HG03439 (cell line): ENCODE measurements around the gene SIRT2.
A peak's percentile ranks its signal among the peaks of the same experiment; 100 is the strongest.
"Not testable (repeated sequence)": the region's sequence is repeated elsewhere in the genome, so short reads cannot be mapped to it uniquely, and the experiment has no call there.

Experiments
- ATAC-seq: cut with Tn5 transposase; IDR thresholded peaks from one replicate; pipeline ENCODE4 v1.9.1; 2021; ENCODE audit warnings: mild to moderate bottlenecking, moderate library complexity; ENCODE audit not compliant: unreplicated experiment

SIRT2 gene

DNA sequence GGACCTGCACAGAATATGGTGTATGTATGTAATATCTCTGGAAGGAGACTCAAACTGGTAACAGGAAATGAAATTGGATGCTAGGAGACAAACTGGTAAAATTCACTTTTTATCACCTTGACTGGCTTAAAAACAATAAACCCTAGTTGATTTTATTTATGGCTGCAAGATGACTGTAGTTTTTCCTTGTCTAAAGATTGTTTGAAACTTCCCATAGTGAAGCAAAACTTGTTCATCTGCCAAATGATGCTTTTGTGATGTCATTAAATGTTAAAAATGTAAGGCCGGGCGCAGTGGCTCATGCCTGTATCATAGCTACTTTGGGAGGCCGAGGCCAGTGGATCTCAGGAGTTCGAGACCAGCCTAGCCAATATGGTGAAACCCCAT is 65.3 kb downstream of the SIRT2 start:
- no peak for ATAC-seq

DNA sequence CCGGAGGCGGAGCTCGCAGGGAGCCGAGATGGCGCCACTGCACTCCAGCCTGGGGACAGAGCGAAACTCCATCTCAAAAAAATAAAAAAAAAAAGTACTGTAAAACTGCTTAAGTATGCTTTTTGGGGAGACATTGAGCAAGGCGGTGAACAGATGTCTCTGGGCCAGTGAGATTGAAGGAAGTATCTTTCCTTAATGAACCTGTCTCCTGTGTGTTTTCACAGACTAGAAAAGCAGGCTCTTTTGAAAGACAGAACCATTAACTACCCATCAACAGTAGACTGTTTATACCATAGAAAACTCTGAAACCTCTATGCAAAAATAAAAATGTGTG is 66.4 kb downstream of the SIRT2 start:
- ATAC-seq, result no peak

DNA sequence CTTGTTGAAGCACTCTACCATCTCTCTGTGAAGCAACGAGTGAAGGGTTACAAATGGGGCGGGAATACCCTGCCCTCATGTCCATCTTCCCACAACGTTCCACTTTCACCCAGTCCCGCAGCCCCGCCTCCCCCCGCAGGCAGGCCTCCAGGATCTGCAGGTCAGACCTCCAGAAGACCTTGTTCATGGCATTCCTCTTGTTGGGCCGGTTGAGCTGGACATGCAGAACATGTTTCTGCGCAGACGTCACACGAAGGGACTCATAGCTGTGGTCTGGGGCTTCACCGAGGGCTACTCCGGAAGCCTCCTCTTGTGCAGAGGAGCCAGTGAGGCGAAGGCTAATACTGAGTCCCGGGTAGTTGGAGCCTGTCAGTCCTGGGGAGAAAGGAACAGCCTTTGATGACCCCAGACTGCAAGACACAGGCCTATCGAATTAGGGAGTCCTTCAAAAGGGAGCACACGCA is 68.2 kb downstream of the SIRT2 start:
- peak; percentile 54 for ATAC-seq

DNA sequence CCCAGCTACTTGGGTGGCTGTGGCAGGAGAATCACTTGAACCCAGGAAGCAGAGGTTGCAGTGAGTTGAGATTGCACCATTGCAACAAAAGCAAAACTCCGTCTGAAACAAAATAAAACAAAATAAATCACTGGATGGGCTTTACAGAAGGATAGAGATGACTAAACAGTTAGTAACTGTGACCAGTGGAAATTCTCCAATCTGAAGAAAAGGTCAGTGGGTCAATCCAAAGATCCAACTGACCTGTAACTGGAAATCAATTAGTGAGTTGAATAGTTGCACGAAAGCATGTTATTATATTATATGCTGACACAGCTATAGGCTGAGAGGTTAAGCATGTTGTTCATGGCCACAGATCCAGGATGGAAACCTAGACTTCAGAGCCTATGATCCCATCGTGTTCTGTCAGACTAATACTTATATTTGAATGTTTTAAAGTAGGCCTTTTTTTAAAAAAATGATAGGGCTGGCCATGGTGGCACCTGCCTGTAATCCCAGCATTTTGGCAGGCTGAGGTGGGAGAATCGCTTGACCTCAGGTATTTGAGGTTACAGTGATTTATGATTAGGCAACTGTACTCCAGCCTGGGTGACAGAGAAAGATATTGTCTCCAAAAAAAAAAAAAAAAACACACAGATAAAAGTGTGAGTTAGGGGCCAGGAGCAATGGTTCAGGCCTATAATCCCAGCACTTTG is 69.2 kb downstream of the SIRT2 start:
- ATAC-seq, result no peak

DNA sequence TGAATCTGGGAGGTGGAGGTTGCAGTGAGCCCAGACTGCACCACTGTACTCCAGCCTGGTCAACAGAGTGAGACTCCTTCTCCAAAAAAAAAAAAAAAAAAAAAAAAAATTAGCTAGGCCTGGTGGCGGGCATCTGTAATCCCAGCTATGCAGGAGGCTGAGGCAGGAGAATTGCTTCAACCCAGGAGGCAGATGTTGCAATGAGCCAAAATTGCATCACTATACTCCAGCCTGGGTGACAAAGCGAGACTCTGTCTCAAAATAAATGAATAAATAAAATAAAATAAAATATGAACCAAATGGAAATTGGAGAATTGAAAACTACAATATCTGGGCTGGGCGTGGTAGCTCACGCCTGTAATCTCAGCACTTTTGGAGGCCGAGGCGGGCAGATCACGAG is 70.2 kb downstream of the SIRT2 start:
- not testable (repeated sequence) for ATAC-seq
